ENCODE measurements around the gene F5.

The F5 gene

GRCh38 chr1:169570172-169570574 lies 16.1 kb downstream of the F5 start:
- no peak overlapping the region for H3K4me3 ChIP-seq (ENCODE audit: control insufficient read depth, low read depth, low read length)
- no peak for DNase-seq (ENCODE audit: low read depth)
- no peak for TF ChIP-seq CTCF (conservative IDR thresholded peaks at IDR 0.05; ENCODE audit: control insufficient read depth, insufficient read depth, low read depth, low read length)

- DNase-seq (ENCODE audit: low read depth): no peak
- no peak overlapping the region for H3K4me3 ChIP-seq (ENCODE audit: control insufficient read depth, low read depth, low read length)
- no peak for TF ChIP-seq CTCF (conservative IDR thresholded peaks at IDR 0.05; ENCODE audit: control insufficient read depth, insufficient read depth, low read depth, low read length)
Measured at GRCh38 chr1:169568497-169568896, 17.8 kb downstream of the F5 start.

GRCh38 chr1:169565335-169566271 lies 20.7 kb downstream of the F5 start:
- no peak for DNase-seq (ENCODE audit: low read depth)
- no peak overlapping the region for H3K4me3 ChIP-seq (ENCODE audit: control insufficient read depth, low read depth, low read length)
- no peak for TF ChIP-seq CTCF (conservative IDR thresholded peaks at IDR 0.05; ENCODE audit: control insufficient read depth, insufficient read depth, low read depth, low read length)

- H3K4me3 ChIP-seq (ENCODE audit: control insufficient read depth, low read depth, low read length): no peak overlapping the region
- TF ChIP-seq CTCF (conservative IDR thresholded peaks at IDR 0.05; ENCODE audit: control insufficient read depth, insufficient read depth, low read depth, low read length): no peak
- no peak for DNase-seq (ENCODE audit: low read depth)
Measured at GRCh38 chr1:169563650-169564049, 22.6 kb downstream of the F5 start.

GRCh38 chr1:169563019-169563615 lies 23.2 kb downstream of the F5 start:
- no peak for TF ChIP-seq CTCF (conservative IDR thresholded peaks at IDR 0.05; ENCODE audit: control insufficient read depth, insufficient read depth, low read depth, low read length)
- DNase-seq (ENCODE audit: low read depth): no peak
- H3K4me3 ChIP-seq (ENCODE audit: control insufficient read depth, low read depth, low read length): no peak overlapping the region

- TF ChIP-seq CTCF (conservative IDR thresholded peaks at IDR 0.05; ENCODE audit: control insufficient read depth, insufficient read depth, low read depth, low read length): no peak
- H3K4me3 ChIP-seq (ENCODE audit: control insufficient read depth, low read depth, low read length): no peak overlapping the region
- no peak for DNase-seq (ENCODE audit: low read depth)
Measured at GRCh38 chr1:169561692-169562091, 24.6 kb downstream of the F5 start.
